OCI-LY1 (cell line): ENCODE results near the gene OR6S1.

Source experiments
- EZH2 ChIP-seq: fragments of 200-600 bp; sonication (generic), shearing (Covaris generic); IDR thresholded peaks from 2 replicates; pipeline ENCODE4 v1.8.0; 2017; ENCODE audit warnings: borderline replicate concordance, mixed run types, mild to moderate bottlenecking, antibody characterized with exemption, low read length, moderate library complexity, mixed read lengths
- TF ChIP-seq, protein P1 (sequence below): fragments of 200-600 bp; sonication (generic), shearing (Covaris generic); IDR thresholded peaks from 2 replicates; pipeline ENCODE4 v1.5.1; 2017; ENCODE audit warnings: mild to moderate bottlenecking, antibody characterized with exemption, low read length, moderate library complexity, mixed read lengths

GRCh38 chr14:20623798-20624197 lies 17.7 kb downstream of the OR6S1 start:
- TF ChIP-seq, protein P1, sequence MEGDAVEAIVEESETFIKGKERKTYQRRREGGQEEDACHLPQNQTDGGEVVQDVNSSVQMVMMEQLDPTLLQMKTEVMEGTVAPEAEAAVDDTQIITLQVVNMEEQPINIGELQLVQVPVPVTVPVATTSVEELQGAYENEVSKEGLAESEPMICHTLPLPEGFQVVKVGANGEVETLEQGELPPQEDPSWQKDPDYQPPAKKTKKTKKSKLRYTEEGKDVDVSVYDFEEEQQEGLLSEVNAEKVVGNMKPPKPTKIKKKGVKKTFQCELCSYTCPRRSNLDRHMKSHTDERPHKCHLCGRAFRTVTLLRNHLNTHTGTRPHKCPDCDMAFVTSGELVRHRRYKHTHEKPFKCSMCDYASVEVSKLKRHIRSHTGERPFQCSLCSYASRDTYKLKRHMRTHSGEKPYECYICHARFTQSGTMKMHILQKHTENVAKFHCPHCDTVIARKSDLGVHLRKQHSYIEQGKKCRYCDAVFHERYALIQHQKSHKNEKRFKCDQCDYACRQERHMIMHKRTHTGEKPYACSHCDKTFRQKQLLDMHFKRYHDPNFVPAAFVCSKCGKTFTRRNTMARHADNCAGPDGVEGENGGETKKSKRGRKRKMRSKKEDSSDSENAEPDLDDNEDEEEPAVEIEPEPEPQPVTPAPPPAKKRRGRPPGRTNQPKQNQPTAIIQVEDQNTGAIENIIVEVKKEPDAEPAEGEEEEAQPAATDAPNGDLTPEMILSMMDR = no peak
- TF ChIP-seq EZH2 = no peak
